Endothelial cell of umbilical vein (primary cell): ENCODE results near the gene SLC31A2.

Experiments
- EZH2 ChIP-seq: IDR thresholded peaks from 2 replicates; pipeline ENCODE4 v1.6.1; 2012; ENCODE audit warnings: borderline replicate concordance, low read depth, mild to moderate bottlenecking, moderate library complexity, low read length, inconsistent platforms; ENCODE audit not compliant: severe bottlenecking
- FOS ChIP-seq: IDR thresholded peaks from 2 replicates; pipeline ENCODE4 v1.6.1; 2011; ENCODE audit warnings: mild to moderate bottlenecking, low read length, moderate library complexity, borderline replicate concordance; ENCODE audit not compliant: insufficient read depth
- JUN ChIP-seq: IDR thresholded peaks from 2 replicates; pipeline ENCODE4 v1.6.1; 2011; ENCODE audit warnings: borderline replicate concordance, low read depth; ENCODE audit not compliant: insufficient read length, insufficient read depth
- MYC ChIP-seq: IDR thresholded peaks from one replicate; pipeline ENCODE4 v1.6.1; 2011; ENCODE audit warnings: mild to moderate bottlenecking, low read depth, low read length
- POLR2A ChIP-seq: IDR thresholded peaks from 2 replicates; pipeline ENCODE4 v1.6.1; 2012; ENCODE audit warnings: low read depth, mild to moderate bottlenecking, control low read depth, low read length
- POLR2AphosphoS5 ChIP-seq: IDR thresholded peaks from 2 replicates; pipeline ENCODE4 v1.6.1; 2012; ENCODE audit warnings: low read depth, mild to moderate bottlenecking, control low read depth, low read length, moderate library complexity; ENCODE audit not compliant: insufficient read depth
- TF ChIP-seq, protein P1 (sequence below), 2 donors: IDR thresholded peaks; 1 replicate in 1 of 2; 2 replicates in 1 of 2; pipeline ENCODE4 v1.5.1; 2011; ENCODE audit warnings: low read length in 2 of 2, mild to moderate bottlenecking in 2 of 2, moderate library complexity in 2 of 2, control low read depth in 1 of 2, inconsistent platforms in 1 of 2, low read depth in 1 of 2; ENCODE audit not compliant: insufficient read depth in 1 of 2; ENCODE audit errors: extremely low read depth in 1 of 2
- TF ChIP-seq, protein P2 (sequence below): IDR thresholded peaks from 2 replicates; pipeline ENCODE4 v1.6.1; 2011; ENCODE audit not compliant: insufficient read depth, insufficient read length

DNA sequence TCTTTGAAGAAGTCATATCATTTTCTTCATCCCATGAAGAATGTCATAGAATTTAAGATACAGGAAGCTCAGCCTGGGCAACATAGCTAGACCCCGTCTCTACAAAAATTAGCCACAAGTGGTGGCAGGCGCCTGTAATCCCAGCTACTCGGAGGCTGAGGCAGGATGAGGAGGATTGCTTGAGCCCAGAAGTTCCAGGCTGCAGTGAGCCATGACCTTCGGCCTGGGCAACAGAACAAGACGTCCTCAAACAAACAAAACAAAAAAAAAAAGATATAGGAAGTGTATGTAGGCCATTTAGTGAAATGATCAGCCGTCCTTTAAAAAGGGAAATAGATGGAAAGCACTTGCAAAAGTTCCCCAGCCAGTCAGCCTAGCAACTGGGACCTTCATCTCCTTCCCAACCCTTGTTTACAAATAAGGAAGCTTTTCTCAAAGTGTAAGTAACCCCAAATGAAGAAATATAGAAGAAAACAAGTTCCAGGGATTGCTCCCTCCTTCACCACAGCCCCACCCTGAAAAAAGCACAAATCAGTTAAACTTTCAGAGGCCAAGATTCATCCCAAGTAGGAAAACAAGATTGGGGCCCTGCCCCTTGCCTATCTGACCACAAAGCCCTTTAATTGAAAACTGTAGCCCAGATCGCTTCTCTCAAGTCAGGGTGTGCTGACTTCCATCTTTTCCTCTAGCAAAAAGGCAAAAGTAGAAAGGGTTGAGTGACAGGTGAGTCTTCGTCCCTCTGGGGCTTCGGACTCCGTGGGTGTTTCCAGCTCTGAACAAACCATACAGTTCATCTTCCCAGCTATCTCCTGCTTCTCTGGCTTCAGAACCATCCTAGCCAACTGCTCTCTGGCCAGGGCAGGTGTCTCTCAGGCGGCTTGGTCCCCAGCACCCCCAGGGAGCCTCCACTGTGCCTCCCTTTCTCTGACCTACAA, 1.2 kb downstream of the SLC31A2 start:
- TF ChIP-seq, protein P1, sequence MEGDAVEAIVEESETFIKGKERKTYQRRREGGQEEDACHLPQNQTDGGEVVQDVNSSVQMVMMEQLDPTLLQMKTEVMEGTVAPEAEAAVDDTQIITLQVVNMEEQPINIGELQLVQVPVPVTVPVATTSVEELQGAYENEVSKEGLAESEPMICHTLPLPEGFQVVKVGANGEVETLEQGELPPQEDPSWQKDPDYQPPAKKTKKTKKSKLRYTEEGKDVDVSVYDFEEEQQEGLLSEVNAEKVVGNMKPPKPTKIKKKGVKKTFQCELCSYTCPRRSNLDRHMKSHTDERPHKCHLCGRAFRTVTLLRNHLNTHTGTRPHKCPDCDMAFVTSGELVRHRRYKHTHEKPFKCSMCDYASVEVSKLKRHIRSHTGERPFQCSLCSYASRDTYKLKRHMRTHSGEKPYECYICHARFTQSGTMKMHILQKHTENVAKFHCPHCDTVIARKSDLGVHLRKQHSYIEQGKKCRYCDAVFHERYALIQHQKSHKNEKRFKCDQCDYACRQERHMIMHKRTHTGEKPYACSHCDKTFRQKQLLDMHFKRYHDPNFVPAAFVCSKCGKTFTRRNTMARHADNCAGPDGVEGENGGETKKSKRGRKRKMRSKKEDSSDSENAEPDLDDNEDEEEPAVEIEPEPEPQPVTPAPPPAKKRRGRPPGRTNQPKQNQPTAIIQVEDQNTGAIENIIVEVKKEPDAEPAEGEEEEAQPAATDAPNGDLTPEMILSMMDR (IDR thresholded peaks at IDR 0.05; ENCODE audit: extremely low read depth in 1 of 2, insufficient read depth in 1 of 2, low read depth in 1 of 2, low read length in 2 of 2): no peak
- no peak for TF ChIP-seq POLR2AphosphoS5
- TF ChIP-seq POLR2A: no peak
- TF ChIP-seq, protein P2, sequence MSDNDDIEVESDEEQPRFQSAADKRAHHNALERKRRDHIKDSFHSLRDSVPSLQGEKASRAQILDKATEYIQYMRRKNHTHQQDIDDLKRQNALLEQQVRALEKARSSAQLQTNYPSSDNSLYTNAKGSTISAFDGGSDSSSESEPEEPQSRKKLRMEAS: no peak
- no peak for TF ChIP-seq MYC
- no peak for TF ChIP-seq EZH2
- TF ChIP-seq JUN: no peak
- TF ChIP-seq FOS: no peak
